MCF 10A (cell line): Measurements from ENCODE around the gene ADCK1. TPM values are rescaled to one million over a fixed set of nuclear protein-coding genes. Genes with fewer than 3 reads are reported as not detected.

ENCODE experiments used
- Bru-seq: library from RNA; stranded (reverse); fragments of 400-500 nt; gene quantifications from one replicate; lab custom pipeline; 2021; lab: Mats Ljungman, UMichigan
- BruChase-seq, 2 experiments: library from RNA; stranded (reverse); fragments of 400-500 nt; gene quantifications; one replicate each; lab custom pipeline; 2021; lab: Mats Ljungman, UMichigan
- BruUV-seq: library from RNA; stranded (reverse); fragments of 400-500 nt; replicated peaks from 2 replicates; lab custom pipeline; 2021; lab: Mats Ljungman, UMichigan
- CTCF ChIA-PET: fragments of 300-600 bp; sonication (Branson Sonifier 250); formaldehyde crosslinking; extraction: SDS; loops from one replicate; lab custom pipeline; 2021; ENCODE audit warnings: antibody characterized with exemption, inconsistent platforms; lab: Yijun Ruan, JAX
- POLR2A ChIA-PET: fragments of 300-600, 350-650 bp; sonication (Branson Sonifier 250); formaldehyde crosslinking; extraction: SDS; loops from one replicate; lab custom pipeline; 2020; ENCODE audit warnings: antibody characterized with exemption, inconsistent platforms; lab: Yijun Ruan, JAX
- DNase-seq: peaks from one replicate; pipeline ENCODE4 v3.0.0-alpha.2; 2018; ENCODE audit not compliant: unreplicated experiment
- H3K27ac Mint-ChIP-seq: one replicate; pipeline ENCODE4 v1.8.0; 2022; ENCODE audit warnings: mild to moderate bottlenecking, low read depth, mixed read lengths; ENCODE audit not compliant: unreplicated experiment
- H3K27me3 Mint-ChIP-seq: one replicate; pipeline ENCODE4 v1.8.0; 2022; ENCODE audit warnings: mixed read lengths; ENCODE audit not compliant: insufficient read depth, unreplicated experiment
- H3K36me3 Mint-ChIP-seq: one replicate; pipeline ENCODE4 v1.8.0; 2022; ENCODE audit warnings: mild to moderate bottlenecking, moderate library complexity, mixed read lengths; ENCODE audit not compliant: insufficient read depth, unreplicated experiment
- H3K4me1 Mint-ChIP-seq: one replicate; pipeline ENCODE4 v1.8.0; 2022; ENCODE audit warnings: mixed read lengths; ENCODE audit not compliant: insufficient read depth, unreplicated experiment
- H3K4me3 Mint-ChIP-seq: one replicate; pipeline ENCODE4 v1.8.0; 2022; ENCODE audit warnings: mild to moderate bottlenecking, moderate library complexity, mixed read lengths; ENCODE audit not compliant: unreplicated experiment
- H3K9me3 Mint-ChIP-seq: one replicate; pipeline ENCODE4 v1.8.0; 2022; ENCODE audit warnings: mixed read lengths; ENCODE audit not compliant: unreplicated experiment
- intact Hi-C: fragments of 100-400 bp; cut with micrococcal nuclease; formaldehyde crosslinking; loops from 2 replicates; pipeline ENCODE4 v1.14.1; 2022
- long read RNA-seq: library from polyadenylated mRNA; stranded (forward); transcript quantifications from one replicate; pipeline ENCODE4 v2.0.0, GENCODE V29; 2022
- total RNA-seq: library from RNA; stranded (reverse); gene quantifications from 2 replicates; pipeline ENCODE4 v1.2.3, GENCODE V29; 2022
- TF ChIP-seq, protein P1 (sequence below): fragments of 200-600 bp; IDR thresholded peaks from one replicate; pipeline ENCODE4 v1.8.0; 2022; ENCODE audit warnings: antibody characterized with exemption, mild to moderate bottlenecking; ENCODE audit not compliant: unreplicated experiment

Gene ADCK1, protein sequence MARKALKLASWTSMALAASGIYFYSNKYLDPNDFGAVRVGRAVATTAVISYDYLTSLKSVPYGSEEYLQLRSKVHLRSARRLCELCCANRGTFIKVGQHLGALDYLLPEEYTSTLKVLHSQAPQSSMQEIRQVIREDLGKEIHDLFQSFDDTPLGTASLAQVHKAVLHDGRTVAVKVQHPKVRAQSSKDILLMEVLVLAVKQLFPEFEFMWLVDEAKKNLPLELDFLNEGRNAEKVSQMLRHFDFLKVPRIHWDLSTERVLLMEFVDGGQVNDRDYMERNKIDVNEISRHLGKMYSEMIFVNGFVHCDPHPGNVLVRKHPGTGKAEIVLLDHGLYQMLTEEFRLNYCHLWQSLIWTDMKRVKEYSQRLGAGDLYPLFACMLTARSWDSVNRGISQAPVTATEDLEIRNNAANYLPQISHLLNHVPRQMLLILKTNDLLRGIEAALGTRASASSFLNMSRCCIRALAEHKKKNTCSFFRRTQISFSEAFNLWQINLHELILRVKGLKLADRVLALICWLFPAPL
- total RNA-seq (7.0 and 7.8 TPM in 2 replicates), Bru-seq, nascent RNA (percentile 45 among the genes with signal in this experiment), BruChase-seq, experiment 1, labeled RNA remaining after a 6-hour chase (percentile 43 among the genes with signal in this experiment), BruChase-seq, experiment 2, labeled RNA remaining after a 2-hour chase (percentile 45 among the genes with signal in this experiment)
- long read RNA-seq, transcript ADCK1-201 (11 exons, 2,234 nt) = major isoform, 12 of 15 reads
- long read RNA-seq, partial matches to known transcripts = 0 of 15 reads
- long read RNA-seq, other reads (novel, unspliced or antisense) = 3 of 15 reads

- peaks cover 18% of the 10 kb centered on the region for H3K4me1 Mint-ChIP-seq
- peak; percentile 72 for DNase-seq
- H3K27me3 Mint-ChIP-seq = no peaks in the 10 kb centered on the region
- intact Hi-C loops = loop anchor here (1.0 to 10.0 kb wide), 2 partner anchors 39 to 135 kb away; partner anchors contain the start of gene SNW1
- no peaks in the 10 kb centered on the region for H3K9me3 Mint-ChIP-seq
- H3K27ac Mint-ChIP-seq = peak within 1 kb of the TSS; percentile 61
- CTCF ChIA-PET = interaction anchor here (0.7 to 2.7 kb wide), 4 partner anchors 9 to 333 kb away, joined by 3 to 15 read pairs (median 4); partner anchors contain the start of gene SNW1
- no TSS peak for BruUV-seq
- H3K36me3 Mint-ChIP-seq = no peaks in the 10 kb centered on the region
- TF ChIP-seq, protein P1, sequence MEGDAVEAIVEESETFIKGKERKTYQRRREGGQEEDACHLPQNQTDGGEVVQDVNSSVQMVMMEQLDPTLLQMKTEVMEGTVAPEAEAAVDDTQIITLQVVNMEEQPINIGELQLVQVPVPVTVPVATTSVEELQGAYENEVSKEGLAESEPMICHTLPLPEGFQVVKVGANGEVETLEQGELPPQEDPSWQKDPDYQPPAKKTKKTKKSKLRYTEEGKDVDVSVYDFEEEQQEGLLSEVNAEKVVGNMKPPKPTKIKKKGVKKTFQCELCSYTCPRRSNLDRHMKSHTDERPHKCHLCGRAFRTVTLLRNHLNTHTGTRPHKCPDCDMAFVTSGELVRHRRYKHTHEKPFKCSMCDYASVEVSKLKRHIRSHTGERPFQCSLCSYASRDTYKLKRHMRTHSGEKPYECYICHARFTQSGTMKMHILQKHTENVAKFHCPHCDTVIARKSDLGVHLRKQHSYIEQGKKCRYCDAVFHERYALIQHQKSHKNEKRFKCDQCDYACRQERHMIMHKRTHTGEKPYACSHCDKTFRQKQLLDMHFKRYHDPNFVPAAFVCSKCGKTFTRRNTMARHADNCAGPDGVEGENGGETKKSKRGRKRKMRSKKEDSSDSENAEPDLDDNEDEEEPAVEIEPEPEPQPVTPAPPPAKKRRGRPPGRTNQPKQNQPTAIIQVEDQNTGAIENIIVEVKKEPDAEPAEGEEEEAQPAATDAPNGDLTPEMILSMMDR = peak; percentile 39
- POLR2A ChIA-PET = interaction anchor here (0.6 to 4.5 kb wide), 5 partner anchors 16 to 881 kb away, joined by 3 to 31 read pairs (median 3); partner anchors contain the start of gene SNW1
- H3K4me3 Mint-ChIP-seq = peak within 1 kb of the TSS; percentile 87
Measured at GRCh38 chr14:77799863-77800730, at the start of gene ADCK1. TSS of gene ADCK1 (plus strand) at chr14:77800109. CDS start at chr14:77818979, 18,870 bp downstream.

DNA sequence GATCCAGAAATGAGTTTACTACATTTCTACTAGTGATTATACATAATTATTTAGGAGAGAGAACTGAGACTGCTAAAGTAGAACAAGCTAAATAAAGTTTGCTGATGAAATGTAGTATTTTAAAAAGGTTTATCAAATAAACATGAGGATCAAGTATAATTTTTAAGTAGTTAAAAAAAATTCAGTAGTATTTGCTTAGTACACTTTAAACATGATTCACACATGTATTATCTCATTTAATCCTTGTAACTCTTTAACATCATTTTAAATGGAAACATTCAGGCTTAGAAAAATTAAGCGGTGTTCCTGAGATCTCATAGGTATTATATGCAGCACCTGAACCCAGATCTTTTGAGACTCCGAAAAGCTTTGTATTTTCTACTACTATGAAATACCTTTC is 47.6 kb upstream of the ADCK1 start:
- no TSS peak for BruUV-seq
- Mint-ChIP-seq H3K4me3 (no peak overlapping the region), H3K27ac (no peak overlapping the region), H3K4me1 (no peaks in the 10 kb centered on the region), H3K9me3 (no peaks in the 10 kb centered on the region), H3K36me3 (peaks cover 78% of the 10 kb centered on the region), H3K27me3 (no peaks in the 10 kb centered on the region)
- DNase-seq = no peak
- ChIA-PET CTCF (interaction anchor here (0.6 to 1.3 kb wide), 5 partner anchors 9 to 146 kb away, joined by 3 to 4 read pairs (median 3); partner anchors contain the start of gene SNW1), POLR2A (interaction anchor here (1.5 to 2.2 kb wide), 3 partner anchors 9 to 44 kb away, joined by 6 to 15 read pairs (median 12); partner anchors contain the start of genes ALKBH1, SLIRP and SNW1)
- intact Hi-C loops = no loop called here
- TF ChIP-seq, protein P1 = no peak

- no peaks in the 10 kb centered on the region for H3K9me3 Mint-ChIP-seq
- CTCF ChIA-PET = interaction anchor here (0.9 to 1.3 kb wide), 4 partner anchors 9 to 232 kb away, joined by 3 to 4 read pairs (median 3); partner anchors contain the start of gene SNW1
Measured at GRCh38 chr14:77752799-77753516, 47.0 kb upstream of the ADCK1 start.

More at GRCh38 chr14:77752799-77753516, 47.0 kb upstream of the ADCK1 start:
- H3K4me3 Mint-ChIP-seq = no peak overlapping the region
- H3K27me3 Mint-ChIP-seq = no peaks in the 10 kb centered on the region
- intact Hi-C loops = no loop called here
- DNase-seq = no peak
- no TSS peak for BruUV-seq
- H3K27ac Mint-ChIP-seq = no peak overlapping the region
- peaks cover 6% of the 10 kb centered on the region for H3K4me1 Mint-ChIP-seq
- TF ChIP-seq, protein P1 = no peak
- POLR2A ChIA-PET = interaction anchor here (1.0 to 2.2 kb wide), 4 partner anchors 8 to 44 kb away, joined by 4 to 15 read pairs (median 9); partner anchors contain the start of genes ALKBH1, SLIRP and SNW1
- H3K36me3 Mint-ChIP-seq = peaks cover 82% of the 10 kb centered on the region
